B cell (primary cell): ENCODE data around the gene ZDHHC1.

ENCODE experiments used
- CTCF ChIP-seq: fragments of 200-600 bp; IDR thresholded peaks from one replicate; pipeline ENCODE4 v1.8.0; 2022; ENCODE audit warnings: antibody characterized with exemption, mild to moderate bottlenecking
- EZH2 ChIP-seq: IDR thresholded peaks from 2 replicates; pipeline ENCODE4 v1.6.1; 2012; ENCODE audit warnings: borderline replicate concordance, low read depth, mild to moderate bottlenecking, moderate library complexity, low read length; ENCODE audit not compliant: insufficient read depth, poor library complexity, severe bottlenecking

GRCh38 chr16:67445913-67446907 is 29.9 kb upstream of the ZDHHC1 start:
- TF ChIP-seq CTCF: no peak
- TF ChIP-seq EZH2: no peak
